Measurements from ENCODE around the gene UBL7.

DNA sequence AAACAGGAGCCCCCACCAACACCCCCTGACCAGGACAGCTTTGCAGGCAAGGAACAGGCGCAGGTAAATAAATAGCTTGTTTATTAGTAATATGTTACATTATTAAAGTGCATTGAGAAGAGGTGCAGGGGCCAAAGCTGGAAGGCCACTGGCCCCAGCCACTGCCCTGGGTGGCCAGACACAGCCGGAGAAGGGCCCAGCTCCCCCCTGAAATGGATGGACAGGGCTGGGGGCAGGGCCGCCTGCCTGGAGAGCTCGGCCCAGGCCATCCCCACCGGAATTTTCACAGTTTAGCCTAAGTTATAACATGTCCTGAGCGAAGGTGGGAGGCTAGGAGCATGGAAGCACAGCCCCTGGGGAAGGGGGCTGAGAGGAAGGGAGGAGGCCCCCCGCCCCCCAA lies 51.7 kb downstream of the UBL7 start:
- TF ChIP-seq EZH2 (IDR thresholded peaks at IDR 0.05; ENCODE audit: insufficient read depth, poor library complexity, severe bottlenecking) (no peak), EZH2phosphoT487 (IDR thresholded peaks at IDR 0.05; ENCODE audit: insufficient read depth, low read depth) (no peak)

Data from GM23248 (cell line).